OCI-LY7 (cell line): Measurements from ENCODE around the gene TMEM179B. TPM values are rescaled to one million over a fixed set of nuclear protein-coding genes. Genes with fewer than 3 reads are reported as not detected.

Experiments
- BruUV-seq: library from RNA; stranded (reverse); fragments of 400-500 nt; replicated peaks from 2 replicates; lab custom pipeline; 2021; lab: Mats Ljungman, UMichigan
- CTCF ChIA-PET: fragments of 300-600 bp; sonication (Branson Sonifier 250); formaldehyde crosslinking; loops from one replicate; lab custom pipeline; 2022; ENCODE audit warnings: antibody characterized with exemption; ENCODE audit not compliant: unreplicated experiment; lab: Charles Lee
- POLR2A ChIA-PET: fragments of 300-600 bp; sonication (Branson Sonifier 250); formaldehyde crosslinking; loops from one replicate; lab custom pipeline; 2022; ENCODE audit warnings: antibody characterized with exemption; lab: Charles Lee
- DNase-seq: peaks from one replicate; pipeline ENCODE4 v3.0.0-alpha.2; 2015; ENCODE audit warnings: low spot score
- H2AFZ ChIP-seq: fragments of 200-600 bp; sonication (generic), shearing (Covaris generic); 2 replicates; pipeline ENCODE4 v1.6.1; 2014; ENCODE audit warnings: mild to moderate bottlenecking, antibody characterized with exemption, low read length, moderate library complexity
- H3K27ac ChIP-seq: fragments of 200-600 bp; sonication (generic); 2 replicates; pipeline ENCODE4 v1.5.1; 2014; ENCODE audit warnings: mixed run types, low read depth, mild to moderate bottlenecking, moderate library complexity, low read length, inconsistent platforms; ENCODE audit not compliant: poor library complexity, severe bottlenecking
- H3K36me3 ChIP-seq: fragments of 200-600 bp; sonication (generic); 2 replicates; pipeline ENCODE4 v1.6.1; 2014; ENCODE audit warnings: mild to moderate bottlenecking, antibody characterized with exemption, low read length, moderate library complexity, mixed read lengths; ENCODE audit not compliant: insufficient read depth
- H3K4me1 ChIP-seq: fragments of 200-600 bp; sonication (generic); 2 replicates; pipeline ENCODE4 v1.5.1; 2014; ENCODE audit warnings: mild to moderate bottlenecking, low read length; ENCODE audit not compliant: insufficient read depth, poor library complexity, severe bottlenecking
- H3K4me2 ChIP-seq: fragments of 200-600 bp; sonication (generic); 2 replicates; pipeline ENCODE4 v1.6.1; 2014; ENCODE audit warnings: mild to moderate bottlenecking, low read length
- H3K4me3 ChIP-seq: fragments of 200-600 bp; sonication (generic); 2 replicates; pipeline ENCODE4 v1.5.1; 2014; ENCODE audit warnings: mild to moderate bottlenecking, low read depth, low read length; ENCODE audit not compliant: poor library complexity, severe bottlenecking
- H3K79me2 ChIP-seq: fragments of 200-600 bp; sonication (generic); 2 replicates; pipeline ENCODE4 v1.6.1; 2016; ENCODE audit warnings: low read depth, mild to moderate bottlenecking, low read length, moderate library complexity, mixed read lengths; ENCODE audit not compliant: insufficient read depth
- H3K9me2 ChIP-seq: fragments of 200-600 bp; sonication (generic); 2 replicates; pipeline ENCODE4 v1.6.1; 2016; ENCODE audit warnings: mild to moderate bottlenecking, low read length, mixed read lengths; ENCODE audit not compliant: insufficient read depth
- H3K9me3 ChIP-seq: fragments of 200-600 bp; sonication (generic); 2 replicates; pipeline ENCODE4 v1.6.1; 2014; ENCODE audit warnings: mild to moderate bottlenecking, mixed run types, low read length, mixed read lengths
- H4K20me1 ChIP-seq: fragments of 200-600 bp; sonication (generic); 2 replicates; pipeline ENCODE4 v1.6.1; 2014; ENCODE audit warnings: mild to moderate bottlenecking, antibody characterized with exemption, low read length, moderate library complexity, mixed read lengths; ENCODE audit not compliant: insufficient read depth
- CTCF ChIP-seq: fragments of 200-600 bp; sonication (generic); conservative IDR thresholded peaks from 2 replicates; pipeline ENCODE4 v1.5.1; 2014; ENCODE audit warnings: mild to moderate bottlenecking, antibody characterized with exemption, low read length, moderate library complexity, mixed read lengths
- EZH2phosphoT487 ChIP-seq: fragments of 200-600 bp; sonication (generic); IDR thresholded peaks from 2 replicates; pipeline ENCODE4 v1.6.1; 2018; ENCODE audit warnings: low read depth, borderline replicate concordance, mild to moderate bottlenecking, mixed run types, antibody characterized with exemption, low read length, moderate library complexity, mixed read lengths
- intact Hi-C: fragments of 100-400 bp; cut with micrococcal nuclease; formaldehyde crosslinking; loops from one replicate; pipeline ENCODE4 v1.10.0; 2022; ENCODE audit not compliant: unreplicated experiment
- total RNA-seq, 2 experiments: library from RNA; depleted of rRNA in 1 of 2; stranded (reverse); fragments of >200 nt in 1 of 2; shearing (Covaris generic) in 1 of 2; gene quantifications; 2 replicates each; pipeline ENCODE4 v1.2.3, GENCODE V29; 2014 to 2022

Gene TMEM179B
- total RNA-seq, 2 experiments from 2014 or later, result 18.6 to 33.1 TPM

- Histone ChIP-seq H3K9me3 (no peaks in the 10 kb centered on the region), H4K20me1 (peaks cover 8% of the 10 kb centered on the region; the same call in 1 of the 2 replicates), H3K27ac (peak overlapping the region; percentile 77), H3K4me2 (peak overlapping the region; percentile 92), H3K4me3 (peak overlapping the region; percentile 89), H3K36me3 (peaks cover 20% of the 10 kb centered on the region), H3K4me1 (peaks cover 31% of the 10 kb centered on the region), H3K9me2 (no peaks in the 10 kb centered on the region), H3K79me2 (peaks cover 23% of the 10 kb centered on the region), H2AFZ (peak overlapping the region; percentile 70; the same call in 1 of the 2 replicates)
- BruUV-seq, result no TSS peak
- ChIA-PET POLR2A (interaction anchor here (0.5 to 1.9 kb wide), 16 partner anchors 10 to 215 kb away, joined by 3 to 11 read pairs (median 4); partner anchors contain the start of genes C11orf98, CSKMT, TAF6L and TUT1), CTCF (interaction anchor here (0.9 to 1.0 kb wide), 2 partner anchors 10 to 38 kb away, joined by 3 to 4 read pairs; no protein-coding TSS in a partner anchor)
- DNase-seq, result peak; percentile 41
- no peak for TF ChIP-seq EZH2phosphoT487
- no peak for TF ChIP-seq CTCF
- intact Hi-C loops, result no loop called here
Observed at GRCh38 chr11:62806611-62807121, 19.5 kb downstream of the TMEM179B start.

- Histone ChIP-seq H3K4me2 (no peak overlapping the region), H3K36me3 (no peaks in the 10 kb centered on the region; the same call in 1 of the 2 replicates), H3K9me2 (no peaks in the 10 kb centered on the region), H3K4me1 (peaks cover 24% of the 10 kb centered on the region), H3K27ac (no peak overlapping the region), H4K20me1 (no peaks in the 10 kb centered on the region), H2AFZ (no peak overlapping the region), H3K9me3 (no peaks in the 10 kb centered on the region), H3K4me3 (no peak overlapping the region), H3K79me2 (0 out of 2 replicates have a peak, but pooled peaks cover 3% of the 10 kb centered on the region)
- no peak for TF ChIP-seq CTCF
- TF ChIP-seq EZH2phosphoT487, result no peak
- intact Hi-C loops, result no loop called here
- ChIA-PET CTCF (no interaction called here), POLR2A (interaction anchor here (1.2 kb wide), 1 partner anchor 17 kb away, joined by 3 read pairs; no protein-coding TSS in a partner anchor)
- DNase-seq, result no peak
- BruUV-seq, result no TSS peak
Observed at GRCh38 chr11:62810748-62811147, 23.5 kb downstream of the TMEM179B start.

- Histone ChIP-seq H3K79me2 (no peaks in the 10 kb centered on the region), H3K9me3 (no peaks in the 10 kb centered on the region), H3K9me2 (no peaks in the 10 kb centered on the region), H3K36me3 (peaks cover 7% of the 10 kb centered on the region; the same call in 1 of the 2 replicates), H3K4me3 (no peak overlapping the region), H3K4me1 (peaks cover 16% of the 10 kb centered on the region), H3K27ac (no peak overlapping the region), H3K4me2 (no peak overlapping the region), H2AFZ (no peak overlapping the region), H4K20me1 (no peaks in the 10 kb centered on the region)
- intact Hi-C loops, result no loop called here
- no peak for DNase-seq
- BruUV-seq, result no TSS peak
- TF ChIP-seq CTCF (no peak), EZH2phosphoT487 (no peak)
- CTCF ChIA-PET, result no interaction called here
- POLR2A ChIA-PET, result interaction anchor here (1.2 kb wide), 1 partner anchor 16 kb away, joined by 3 read pairs; no protein-coding TSS in a partner anchor
Observed at GRCh38 chr11:62811659-62812058, 24.5 kb downstream of the TMEM179B start.
